ENCODE measurements around the gene GPBAR1. TPM values are rescaled to one million over a fixed set of nuclear protein-coding genes. Genes with fewer than 3 reads are reported as not detected.

GPBAR1 gene
- total and polyA plus RNA-seq, 2 experiments from 2014 or later: 0.44 TPM; not detected in 1

DNA sequence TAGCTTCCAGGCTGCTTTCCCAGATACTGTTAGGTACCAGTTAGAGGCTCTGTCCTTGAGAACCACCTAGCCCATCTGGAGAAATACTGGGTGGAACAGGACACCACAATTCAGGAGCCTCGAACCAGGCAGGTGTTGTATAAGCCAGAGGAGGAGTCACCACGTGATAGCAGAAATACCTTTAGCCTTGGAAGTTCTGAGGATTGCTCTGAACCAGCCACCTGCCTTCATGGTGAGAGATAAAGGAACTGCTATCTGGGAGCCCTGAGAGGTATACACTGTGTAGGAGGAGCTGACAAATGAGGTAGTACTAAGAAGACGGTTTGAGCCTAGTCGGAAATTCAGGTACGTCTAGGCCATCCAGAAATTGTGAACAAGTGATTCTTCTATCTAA lies 7.6 kb upstream of the GPBAR1 start:
- Histone ChIP-seq H3K36me3 (ENCODE audit: insufficient read depth) (peaks cover 69% of the 10 kb centered on the region), H3K4me3 (no peak overlapping the region), H3K27me3 (ENCODE audit: insufficient read depth) (no peaks in the 10 kb centered on the region), H4K20me1 (replicated peaks; ENCODE audit: insufficient read depth) (peaks cover 13% of the 10 kb centered on the region), H3K4me2 (no peak overlapping the region), H3K27ac (ENCODE audit: low read depth) (no peak overlapping the region), H3F3A (replicated peaks; ENCODE audit: low read depth) (peaks cover 6% of the 10 kb centered on the region; the same call in 1 of the 2 replicates), H3K4me1 (ENCODE audit: insufficient read depth) (no peaks in the 10 kb centered on the region), H2AFZ (no peak overlapping the region), H3K9me2 (ENCODE audit: insufficient read depth) (no peaks in the 10 kb centered on the region), H3K79me2 (replicated peaks; ENCODE audit: insufficient read depth) (peaks cover 2% of the 10 kb centered on the region; the same call in 1 of the 2 replicates)
- no peaks in the 10 kb centered on the region for H3K9me3 Mint-ChIP-seq
- H3K27ac Mint-ChIP-seq: no peak overlapping the region
- peaks cover 5% of the 10 kb centered on the region; the same call in 2 of the 3 replicates for H3K4me1 Mint-ChIP-seq
- peaks cover 11% of the 10 kb centered on the region for H3K27me3 Mint-ChIP-seq (ENCODE audit: insufficient read depth, low read depth, poor library complexity)
- TF ChIP-seq ZNF331 (CRISPR knock-in tag; IDR thresholded peaks at IDR 0.05; ENCODE audit: low read depth): no peak
- TF ChIP-seq CTCF (conservative IDR thresholded peaks at IDR 0.05; ENCODE audit: low read depth in 2 of 2): no peak
- TF ChIP-seq ZNF114 (CRISPR knock-in tag; IDR thresholded peaks at IDR 0.05): no peak
- TF ChIP-seq STAT1 (IDR thresholded peaks at IDR 0.05; ENCODE audit: unreplicated experiment): no peak
- TF ChIP-seq NANOG (IDR thresholded peaks at IDR 0.05; ENCODE audit: borderline replicate concordance): no peak
- no peak for TF ChIP-seq ZNF462 (CRISPR knock-in tag; IDR thresholded peaks at IDR 0.05)
- no peak for TF ChIP-seq EZH2phosphoT487 (IDR thresholded peaks at IDR 0.05; ENCODE audit: unreplicated experiment)
- no peak for TF ChIP-seq POLR2AphosphoS5 (IDR thresholded peaks at IDR 0.05; ENCODE audit: low read depth)
- TF ChIP-seq JUNB (IDR thresholded peaks at IDR 0.05; ENCODE audit: unreplicated experiment): no peak
- no peak for TF ChIP-seq CREB1 (CRISPR knock-in tag; IDR thresholded peaks at IDR 0.05; ENCODE audit: low read depth)
- TF ChIP-seq, protein P1, sequence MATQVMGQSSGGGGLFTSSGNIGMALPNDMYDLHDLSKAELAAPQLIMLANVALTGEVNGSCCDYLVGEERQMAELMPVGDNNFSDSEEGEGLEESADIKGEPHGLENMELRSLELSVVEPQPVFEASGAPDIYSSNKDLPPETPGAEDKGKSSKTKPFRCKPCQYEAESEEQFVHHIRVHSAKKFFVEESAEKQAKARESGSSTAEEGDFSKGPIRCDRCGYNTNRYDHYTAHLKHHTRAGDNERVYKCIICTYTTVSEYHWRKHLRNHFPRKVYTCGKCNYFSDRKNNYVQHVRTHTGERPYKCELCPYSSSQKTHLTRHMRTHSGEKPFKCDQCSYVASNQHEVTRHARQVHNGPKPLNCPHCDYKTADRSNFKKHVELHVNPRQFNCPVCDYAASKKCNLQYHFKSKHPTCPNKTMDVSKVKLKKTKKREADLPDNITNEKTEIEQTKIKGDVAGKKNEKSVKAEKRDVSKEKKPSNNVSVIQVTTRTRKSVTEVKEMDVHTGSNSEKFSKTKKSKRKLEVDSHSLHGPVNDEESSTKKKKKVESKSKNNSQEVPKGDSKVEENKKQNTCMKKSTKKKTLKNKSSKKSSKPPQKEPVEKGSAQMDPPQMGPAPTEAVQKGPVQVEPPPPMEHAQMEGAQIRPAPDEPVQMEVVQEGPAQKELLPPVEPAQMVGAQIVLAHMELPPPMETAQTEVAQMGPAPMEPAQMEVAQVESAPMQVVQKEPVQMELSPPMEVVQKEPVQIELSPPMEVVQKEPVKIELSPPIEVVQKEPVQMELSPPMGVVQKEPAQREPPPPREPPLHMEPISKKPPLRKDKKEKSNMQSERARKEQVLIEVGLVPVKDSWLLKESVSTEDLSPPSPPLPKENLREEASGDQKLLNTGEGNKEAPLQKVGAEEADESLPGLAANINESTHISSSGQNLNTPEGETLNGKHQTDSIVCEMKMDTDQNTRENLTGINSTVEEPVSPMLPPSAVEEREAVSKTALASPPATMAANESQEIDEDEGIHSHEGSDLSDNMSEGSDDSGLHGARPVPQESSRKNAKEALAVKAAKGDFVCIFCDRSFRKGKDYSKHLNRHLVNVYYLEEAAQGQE (IDR thresholded peaks at IDR 0.05; ENCODE audit: unreplicated experiment): no peak
- no peak for TF ChIP-seq EZH2 (IDR thresholded peaks at IDR 0.05; ENCODE audit: low read depth, unreplicated experiment)
- TF ChIP-seq ETS1 (IDR thresholded peaks at IDR 0.05): no peak
- ATAC-seq (no peak), DNase-seq (ENCODE audit: low spot score) (no peak)
- H3K36me3 Mint-ChIP-seq (ENCODE audit: low read depth): peaks cover 76% of the 10 kb centered on the region
- H3K4me3 Mint-ChIP-seq: no peak overlapping the region
